NOMO-1 treated with dmso at 0.1 percent for 144 hours (cell line): ENCODE results near the gene RXRG.

Experiments used
- DNase-seq: peaks from one replicate; lab custom pipeline; 2025; ENCODE audit not compliant: unreplicated experiment; lab: John Stamatoyannopoulos, UW

Gene RXRG

GRCh38 chr1:165452336-165453130, 7.6 kb upstream of the RXRG start:
- DNase-seq: no peak

GRCh38 chr1:165451691-165452090, 6.8 kb upstream of the RXRG start:
- DNase-seq: no peak

GRCh38 chr1:165449131-165449530, 4.2 kb upstream of the RXRG start:
- no peak for DNase-seq

GRCh38 chr1:165445388-165445787, 462 bp upstream of the RXRG start:
- no peak for DNase-seq

GRCh38 chr1:165443539-165444311, 1.2 kb downstream of the RXRG start:
- DNase-seq: no peak

GRCh38 chr1:165442653-165443052, 2.3 kb downstream of the RXRG start:
- DNase-seq: no peak

- no peak for DNase-seq
Measured at GRCh38 chr1:165442053-165442452, 2.9 kb downstream of the RXRG start.

GRCh38 chr1:165441166-165441880, 3.6 kb downstream of the RXRG start:
- DNase-seq: no peak

- no peak for DNase-seq
Measured at GRCh38 chr1:165439330-165439729, 5.6 kb downstream of the RXRG start.

GRCh38 chr1:165436994-165437393, 7.9 kb downstream of the RXRG start:
- DNase-seq: no peak

- DNase-seq: no peak
Measured at GRCh38 chr1:165435801-165436200, 9.1 kb downstream of the RXRG start.

- DNase-seq: no peak
Measured at GRCh38 chr1:165434281-165434680, 10.6 kb downstream of the RXRG start.

- DNase-seq: no peak
Measured at GRCh38 chr1:165431079-165431478, 13.8 kb downstream of the RXRG start.

- DNase-seq: no peak
Measured at GRCh38 chr1:165426745-165427144, 18.2 kb downstream of the RXRG start.

- no peak for DNase-seq
Measured at GRCh38 chr1:165425621-165426020, 19.3 kb downstream of the RXRG start.

GRCh38 chr1:165424454-165425216, 20.3 kb downstream of the RXRG start:
- DNase-seq: peak; percentile 70

- no peak for DNase-seq
Measured at GRCh38 chr1:165423136-165423535, 21.8 kb downstream of the RXRG start.

GRCh38 chr1:165420655-165421054, 24.3 kb downstream of the RXRG start:
- no peak for DNase-seq

- DNase-seq: no peak
Measured at GRCh38 chr1:165419839-165420238, 25.1 kb downstream of the RXRG start.

GRCh38 chr1:165418195-165418594, 26.7 kb downstream of the RXRG start:
- no peak for DNase-seq

GRCh38 chr1:165416876-165417275, 28.1 kb downstream of the RXRG start:
- DNase-seq: no peak
